ENCODE results near the gene ABCA9.
"Not testable (repeated sequence)": the region's sequence is repeated elsewhere in the genome, so short reads cannot be mapped to it uniquely, and the experiment has no call there.

The ABCA9 gene

GRCh38 chr17:69075823-69076222 lies 15.1 kb upstream of the ABCA9 start:
- no peak overlapping the region for H3K4me3 ChIP-seq (ENCODE audit: low read length)
- DNase-seq (ENCODE audit: low read depth) = peak; percentile 29
- no peak for TF ChIP-seq CTCF (conservative IDR thresholded peaks at IDR 0.05; ENCODE audit: low read length)

GRCh38 chr17:69073392-69073791 lies 12.7 kb upstream of the ABCA9 start:
- not testable (repeated sequence) for DNase-seq (ENCODE audit: low read depth)

GRCh38 chr17:69072803-69073256 lies 12.1 kb upstream of the ABCA9 start:
- not testable (repeated sequence) for DNase-seq (ENCODE audit: low read depth); H3K4me3 ChIP-seq (ENCODE audit: low read length)

More at GRCh38 chr17:69073392-69073791, 12.7 kb upstream of the ABCA9 start:
- H3K4me3 ChIP-seq (ENCODE audit: low read length) = not testable (repeated sequence)

- H3K4me3 ChIP-seq (ENCODE audit: low read length); DNase-seq (ENCODE audit: low read depth): not testable (repeated sequence)
These were observed 10.5 kb upstream of the ABCA9 start for GRCh38 chr17:69071233-69071586.

- not testable (repeated sequence) for H3K4me3 ChIP-seq (ENCODE audit: low read length); DNase-seq (ENCODE audit: low read depth)
These were observed 9.9 kb upstream of the ABCA9 start for GRCh38 chr17:69070378-69071232.

- TF ChIP-seq CTCF (conservative IDR thresholded peaks at IDR 0.05; ENCODE audit: low read length) = no peak
- no peak overlapping the region for H3K4me3 ChIP-seq (ENCODE audit: low read length)
- peak; percentile 32 for DNase-seq (ENCODE audit: low read depth)
These were observed 8.6 kb upstream of the ABCA9 start for GRCh38 chr17:69069226-69069750.

- no peak for DNase-seq (ENCODE audit: low read depth)
- no peak; the same call in 1 of the 2 replicates for TF ChIP-seq CTCF (conservative IDR thresholded peaks at IDR 0.05; ENCODE audit: low read length)
- H3K4me3 ChIP-seq (ENCODE audit: low read length) = no peak overlapping the region
These were observed 6.7 kb upstream of the ABCA9 start for GRCh38 chr17:69067274-69068047.

- TF ChIP-seq CTCF (conservative IDR thresholded peaks at IDR 0.05; ENCODE audit: low read length) = no peak
- no peak overlapping the region for H3K4me3 ChIP-seq (ENCODE audit: low read length)
- no peak for DNase-seq (ENCODE audit: low read depth)
These were observed 5.8 kb upstream of the ABCA9 start for GRCh38 chr17:69066482-69066881.

- TF ChIP-seq CTCF (conservative IDR thresholded peaks at IDR 0.05; ENCODE audit: low read length) = no peak
- DNase-seq (ENCODE audit: low read depth) = no peak
- no peak overlapping the region for H3K4me3 ChIP-seq (ENCODE audit: low read length)
These were observed 4.4 kb upstream of the ABCA9 start for GRCh38 chr17:69065113-69065512.

Measured in AG10803 (cell line).